K562 (cell line): Measurements from ENCODE around the gene MRPL52. TPM values are rescaled to one million over a fixed set of nuclear protein-coding genes. Genes with fewer than 3 reads are reported as not detected.

ENCODE experiments used
- ATAC-seq: fragments of 200-7000 bp; cut with Tn5 transposase; 3 replicates; pipeline ENCODE4 v1.9.1; 2020; ENCODE audit warnings: moderate library complexity
- BruUV-seq: library from RNA; stranded (reverse); fragments of 400-500 nt; replicated peaks from 2 replicates; lab custom pipeline; 2021; lab: Mats Ljungman, UMichigan
- CTCF ChIA-PET: fragments of 300-600 bp; formaldehyde crosslinking; extraction: SDS; loops from one replicate; lab custom pipeline; 2021; ENCODE audit warnings: low intra/inter-chr PET ratio; lab: Yijun Ruan, JAX
- POLR2A ChIA-PET: fragments of 300-600, 350-650 bp; sonication (Branson Sonifier 250); formaldehyde crosslinking; extraction: SDS; loops from one replicate; lab custom pipeline; 2021; ENCODE audit warnings: antibody characterized with exemption, inconsistent platforms; lab: Yijun Ruan, JAX
- DNase-seq, 4 experiments: peaks; one replicate each; pipeline versions ENCODE4 v3.0.0 to v3.0.0-alpha.2; 2011 to 2018; ENCODE audit warnings: low spot score in 3 of 4, mixed read lengths in 3 of 4; ENCODE audit errors: extremely low read depth in 1 of 4
- FAIRE-seq: peaks from 2 replicates; lab custom pipeline; 2011; peaks lifted over from hg19 to GRCh38; lab: Jason Lieb, UNC
- H2AFZ ChIP-seq: 2 replicates; pipeline ENCODE4 v1.6.0; 2011; ENCODE audit warnings: low read depth, low read length, control low read depth, inconsistent platforms
- H3K27ac ChIP-seq: fragments of 200-600 bp; 3 replicates; pipeline ENCODE4 v1.8.0; 2011; ENCODE audit warnings: low read depth, mild to moderate bottlenecking, control low read depth, inconsistent platforms, low read length, moderate library complexity, mixed read lengths; ENCODE audit errors: extremely low read depth
- H3K27me3 ChIP-seq, 2 experiments: fragments of 300-600 bp in 1 of 2; 2 replicates in 1 of 2; 3 replicates in 1 of 2; pipeline versions ENCODE4 v1.6.0 to v1.8.0; 2011; ENCODE audit warnings: inconsistent platforms in 2 of 2, low read length in 2 of 2, mild to moderate bottlenecking in 1 of 2, mixed read lengths in 1 of 2, moderate library complexity in 1 of 2; ENCODE audit not compliant: control insufficient read depth in 2 of 2, insufficient read depth in 2 of 2
- H3K36me3 ChIP-seq: fragments of 300-600 bp; 3 replicates; pipeline ENCODE4 v1.8.0; 2011; ENCODE audit warnings: mild to moderate bottlenecking, low read length, inconsistent platforms; ENCODE audit not compliant: control insufficient read depth, insufficient read depth
- H3K4me1 ChIP-seq, 2 experiments: fragments of 200-600 bp in 1 of 2; replicated peaks in 1 of 2; 2 replicates in 1 of 2; 3 replicates in 1 of 2; pipeline versions ENCODE4 v1.5.1 to v1.8.0; 2011; ENCODE audit warnings: inconsistent platforms in 2 of 2, low read length in 2 of 2, mild to moderate bottlenecking in 1 of 2, mixed read lengths in 1 of 2, moderate library complexity in 1 of 2; ENCODE audit not compliant: control insufficient read depth in 2 of 2, insufficient read depth in 2 of 2
- H3K4me2 ChIP-seq: 2 replicates; pipeline ENCODE4 v1.6.1; 2011; ENCODE audit warnings: low read length, control low read depth, inconsistent platforms, mixed read lengths; ENCODE audit not compliant: insufficient read depth
- H3K4me3 ChIP-seq: fragments of 200-600 bp; sonication (generic), shearing (Covaris generic); 2 replicates; pipeline ENCODE4 v1.5.1; 2016; ENCODE audit warnings: control low read depth, inconsistent platforms
- H3K79me2 ChIP-seq: fragments of 200-600 bp; 3 replicates; pipeline ENCODE4 v1.8.0; 2011; ENCODE audit warnings: low read length, inconsistent platforms; ENCODE audit not compliant: control insufficient read depth, insufficient read depth
- H3K9ac ChIP-seq, 2 experiments: 2 replicates each; pipeline versions ENCODE4 v1.6.0 to v1.6.1; 2011; ENCODE audit warnings: low read depth in 2 of 2, low read length in 2 of 2, control low read depth in 1 of 2, inconsistent platforms in 1 of 2, mild to moderate bottlenecking in 1 of 2, mixed read lengths in 1 of 2; ENCODE audit not compliant: insufficient read depth in 1 of 2
- H3K9me1 ChIP-seq: one replicate; pipeline ENCODE4 v1.6.0; 2011; ENCODE audit warnings: inconsistent platforms, mild to moderate bottlenecking, low read length, moderate library complexity; ENCODE audit not compliant: control insufficient read depth, insufficient read depth
- H3K9me3 ChIP-seq: replicated peaks from 2 replicates; pipeline ENCODE4 v1.5.1; 2011; ENCODE audit warnings: low read depth, low read length, inconsistent platforms; ENCODE audit not compliant: control insufficient read depth, insufficient read depth
- H4K20me1 ChIP-seq: replicated peaks from 2 replicates; pipeline ENCODE4 v1.6.1; 2011; ENCODE audit warnings: low read length, inconsistent platforms, mixed read lengths; ENCODE audit not compliant: control insufficient read depth, insufficient read depth
- ARNT ChIP-seq, 2 experiments: fragments of 450-650 bp; IDR thresholded peaks; 2 replicates each; pipeline ENCODE4 v1.6.1; 2016; ENCODE audit warnings: mild to moderate bottlenecking in 1 of 2
- CSDE1 ChIP-seq, 2 experiments: fragments of 450-650 bp; IDR thresholded peaks; 2 replicates each; pipeline ENCODE4 v1.6.1; 2016; ENCODE audit warnings: mild to moderate bottlenecking in 1 of 2
- ELF4 ChIP-seq: fragments of 450-650 bp; formaldehyde crosslinking; IDR thresholded peaks from 2 replicates; pipeline ENCODE4 v1.4.0; 2022; ENCODE audit warnings: missing genetic modification characterization
- FOXK1 ChIP-seq: sonication (generic); formaldehyde crosslinking; IDR thresholded peaks from 2 replicates; pipeline ENCODE4 v1.8.0; 2022; ENCODE audit warnings: missing genetic modification reagents, mild to moderate bottlenecking, borderline replicate concordance
- HMG20B ChIP-seq: fragments of 250-450 bp; sonication (Bioruptor Pico); IDR thresholded peaks from 2 replicates; pipeline ENCODE4 v1.5.0; 2021; ENCODE audit warnings: mild to moderate bottlenecking
- LCOR ChIP-seq: sonication (generic); formaldehyde crosslinking; IDR thresholded peaks from 2 replicates; pipeline ENCODE4 v1.8.0; 2022; ENCODE audit warnings: mild to moderate bottlenecking, missing genetic modification reagents
- MCM2 ChIP-seq: fragments of 450-650 bp; IDR thresholded peaks from 2 replicates; pipeline ENCODE4 v1.6.1; 2017; ENCODE audit warnings: low read depth, mild to moderate bottlenecking
- MTA3 ChIP-seq: fragments of 450-650 bp; formaldehyde crosslinking; IDR thresholded peaks from 2 replicates; pipeline ENCODE4 v1.6.1; 2017; ENCODE audit warnings: mild to moderate bottlenecking, borderline replicate concordance
- MYNN ChIP-seq, 2 experiments: sonication (generic); formaldehyde crosslinking in 1 of 2; IDR thresholded peaks; 2 replicates each; pipeline versions ENCODE4 v1.5.0 to v1.6.1; 2016 to 2020; ENCODE audit warnings: antibody characterized with exemption in 1 of 2, missing genetic modification reagents in 1 of 2
- NR4A1 ChIP-seq, 2 experiments: fragments of 250-450 bp in 1 of 2; fragments of 450-650 bp in 1 of 2; sonication (Bioruptor Pico) in 1 of 2; IDR thresholded peaks; 2 replicates each; pipeline versions ENCODE4 v1.4.0 to v1.6.1; 2016 to 2020; ENCODE audit warnings: mild to moderate bottlenecking in 2 of 2, missing compliant biosample characterization in 1 of 2, missing genetic modification characterization in 1 of 2, moderate library complexity in 1 of 2
- RFX7 ChIP-seq: fragments of 250-450 bp; sonication (Bioruptor Pico); IDR thresholded peaks from 2 replicates; pipeline ENCODE4 v1.5.1; 2021; ENCODE audit warnings: mild to moderate bottlenecking
- USF2 ChIP-seq: sonication (generic); formaldehyde crosslinking; IDR thresholded peaks from 2 replicates; pipeline ENCODE4 v1.5.0; 2020; ENCODE audit warnings: missing genetic modification reagents
- ZNF23 ChIP-seq: fragments of 250-450 bp; sonication (Bioruptor Pico); IDR thresholded peaks from 2 replicates; pipeline ENCODE4 v1.4.0; 2020; ENCODE audit warnings: mild to moderate bottlenecking
- ZNF75A ChIP-seq: fragments of 450-650 bp; formaldehyde crosslinking; IDR thresholded peaks from 2 replicates; pipeline ENCODE4 v1.4.0; 2020; ENCODE audit warnings: mild to moderate bottlenecking
- ZNF77 ChIP-seq: fragments of 250-450 bp; sonication (Bioruptor Pico); IDR thresholded peaks from 2 replicates; pipeline ENCODE4 v1.5.0; 2020
- ZNF79 ChIP-seq: fragments of 250-450 bp; sonication (Bioruptor Pico); IDR thresholded peaks from 2 replicates; pipeline ENCODE4 v1.4.0; 2020; ENCODE audit warnings: low read depth, mild to moderate bottlenecking, moderate library complexity
- WGBS: fragments of 100-300 bp; shearing (Covaris generic); methylation state at CpG from one replicate; pipeline ENCODE4 v1.1.6; 2016; ENCODE audit warnings: low coverage, mixed read lengths; ENCODE audit not compliant: insufficient coverage; ENCODE audit errors: missing lambda C conversion rate; 5-methylcytosine and 5-hydroxymethylcytosine counted together
- in situ Hi-C: fragments of 300-500 bp; cut with MboI; formaldehyde crosslinking; loops from 4 replicates; pipeline ENCODE4 v1.15.0; 2018; ENCODE audit warnings: inconsistent platforms, mixed read lengths
- intact Hi-C: fragments of 100-400 bp; cut with micrococcal nuclease; formaldehyde crosslinking; loops from 2 replicates; pipeline ENCODE4 v1.14.2; 2022
- polyA plus RNA-seq, 8 experiments: library from polyadenylated mRNA; depleted of rRNA in 4 of 8; stranded (reverse) in 5 of 8; unstranded in 3 of 8; fragments of >200 nt; fragmentation: Nextera tagmentation in 2 of 8; fragmentation: Illumina TruSeq in 1 of 8; extraction: Ambion mirVana in 2 of 8; extraction: Trizol in 1 of 8; gene quantifications; 2 replicates each; pipeline versions ENCODE4 v1.2.1 to v1.2.3, GENCODE V29; 2011 to 2014; ENCODE audit warnings: inconsistent platforms in 1 of 8, missing spikeins in 1 of 8
- total RNA-seq, 7 experiments: library from RNA; depleted of rRNA in 6 of 7; stranded (reverse); fragments of >200 nt in 6 of 7; fragmentation: Illumina TruSeq in 2 of 7; extraction: Trizol in 2 of 7; gene quantifications; 2 replicates each; pipeline versions ENCODE4 v1.2.1 to v1.2.3, GENCODE V29; 2011 to 2021; ENCODE audit warnings: low replicate concordance in 1 of 7
- TF ChIP-seq, protein P1 (sequence below): fragments of 450-650 bp; IDR thresholded peaks from 2 replicates; pipeline ENCODE4 v1.6.1; 2014; ENCODE audit warnings: low read depth, mild to moderate bottlenecking, moderate library complexity, borderline replicate concordance
- TF ChIP-seq, protein P2 (sequence below): fragments of 250-450 bp; sonication (Bioruptor Pico); IDR thresholded peaks from 2 replicates; pipeline ENCODE4 v1.4.0; 2020; ENCODE audit warnings: mild to moderate bottlenecking

Gene MRPL52
- total and polyA plus RNA-seq, 9 of the 15 experiments (the other 6 are each of a cell fraction or from before 2014, with no cell fraction given): 56.5 to 213 (median 168) TPM

- TF ChIP-seq LCOR: no peak
- TF ChIP-seq MYNN (IDR thresholded peaks at IDR 0.05): no peak
- no peak for TF ChIP-seq MYNN (CRISPR knock-in tag; IDR thresholded peaks at IDR 0.05)
- TF ChIP-seq HMG20B (CRISPR knock-in tag): no peak
- no peak for TF ChIP-seq MCM2
- no peak for TF ChIP-seq MTA3
- TF ChIP-seq NR4A1 (CRISPR knock-in tag; IDR thresholded peaks at IDR 0.05): no peak
- no peak for TF ChIP-seq NR4A1 (tag; IDR thresholded peaks at IDR 0.05)
- TF ChIP-seq USF2 (CRISPR knock-in tag): no peak
- no peak for TF ChIP-seq FOXK1
- no peak for TF ChIP-seq ZNF75A
Observed at GRCh38 chr14:22845821-22846625, 16.3 kb downstream of the MRPL52 start (continued).

DNA sequence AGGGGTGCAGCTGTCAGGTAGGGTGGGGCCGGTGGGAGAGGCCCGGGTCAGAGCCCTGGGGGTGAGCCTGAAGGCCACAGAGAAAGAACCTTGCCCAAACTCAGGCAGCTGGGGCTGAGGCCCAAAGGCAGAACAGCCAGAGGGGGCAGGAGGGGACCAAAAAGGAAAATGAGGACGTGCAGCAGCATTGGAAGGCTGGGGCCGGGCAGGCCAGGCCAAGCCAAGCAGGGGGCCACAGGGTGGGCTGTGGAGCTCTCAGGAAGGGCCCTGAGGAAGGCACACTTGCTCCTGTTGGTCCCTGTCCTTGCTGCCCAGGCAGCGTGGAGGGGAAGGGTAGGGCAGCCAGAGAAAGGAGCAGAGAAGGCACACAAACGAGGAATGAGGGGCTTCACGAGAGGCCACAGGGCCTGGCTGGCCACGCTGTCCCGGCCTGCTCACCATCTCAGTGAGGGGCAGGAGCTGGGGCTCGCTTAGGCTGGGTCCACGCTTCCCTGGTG is 17.2 kb downstream of the MRPL52 start:
- Histone ChIP-seq H3K79me2 (no peaks in the 10 kb centered on the region), H3K4me2 (no peak overlapping the region), H3K4me1 (peaks cover 5 to 31% of the 10 kb centered on the region in 2 experiments; a peak in 2 of 5 replicates), H3K9ac (peak overlapping the region in 1 of 2 experiments; percentile 81; a peak in 2 of 4 replicates), H3K36me3 (no peaks in the 10 kb centered on the region), H4K20me1 (no peaks in the 10 kb centered on the region), H3K4me3 (no peak overlapping the region), H3K27ac (no peak overlapping the region), H3K27me3 (no peaks in the 10 kb centered on the region), H2AFZ (no peak overlapping the region), H3K9me3 (no peaks in the 10 kb centered on the region), H3K9me1 (no peaks in the 10 kb centered on the region)
- DNase-seq (no peak), ATAC-seq (no peak), FAIRE-seq (no peak)
- CTCF ChIA-PET: no interaction called here
- no TSS peak for BruUV-seq
- POLR2A ChIA-PET: interaction anchor here (0.6 kb wide), 1 partner anchor 17 kb away, joined by 3 read pairs; no protein-coding TSS in a partner anchor
- in situ Hi-C loops (loop anchor here (10.0 kb wide), 2 partner anchors 192 to 282 kb away; no protein-coding TSS in a partner anchor), intact Hi-C loops (no loop called here)
- 55% methylated on average over 10 of the region's 11 CpGs for WGBS
- TF ChIP-seq FOXK1 (no peak), CSDE1 (IDR thresholded peaks at IDR 0.05) (no peak), ZNF77 (CRISPR knock-in tag) (no peak), RFX7 (no peak), ZNF79 (CRISPR knock-in tag) (no peak), ZNF23 (no peak), ARNT (IDR thresholded peaks at IDR 0.05) (no peak), ELF4 (CRISPR knock-in tag) (no peak)
- TF ChIP-seq, protein P1, sequence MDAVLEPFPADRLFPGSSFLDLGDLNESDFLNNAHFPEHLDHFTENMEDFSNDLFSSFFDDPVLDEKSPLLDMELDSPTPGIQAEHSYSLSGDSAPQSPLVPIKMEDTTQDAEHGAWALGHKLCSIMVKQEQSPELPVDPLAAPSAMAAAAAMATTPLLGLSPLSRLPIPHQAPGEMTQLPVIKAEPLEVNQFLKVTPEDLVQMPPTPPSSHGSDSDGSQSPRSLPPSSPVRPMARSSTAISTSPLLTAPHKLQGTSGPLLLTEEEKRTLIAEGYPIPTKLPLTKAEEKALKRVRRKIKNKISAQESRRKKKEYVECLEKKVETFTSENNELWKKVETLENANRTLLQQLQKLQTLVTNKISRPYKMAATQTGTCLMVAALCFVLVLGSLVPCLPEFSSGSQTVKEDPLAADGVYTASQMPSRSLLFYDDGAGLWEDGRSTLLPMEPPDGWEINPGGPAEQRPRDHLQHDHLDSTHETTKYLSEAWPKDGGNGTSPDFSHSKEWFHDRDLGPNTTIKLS: no peak
- TF ChIP-seq, protein P2, sequence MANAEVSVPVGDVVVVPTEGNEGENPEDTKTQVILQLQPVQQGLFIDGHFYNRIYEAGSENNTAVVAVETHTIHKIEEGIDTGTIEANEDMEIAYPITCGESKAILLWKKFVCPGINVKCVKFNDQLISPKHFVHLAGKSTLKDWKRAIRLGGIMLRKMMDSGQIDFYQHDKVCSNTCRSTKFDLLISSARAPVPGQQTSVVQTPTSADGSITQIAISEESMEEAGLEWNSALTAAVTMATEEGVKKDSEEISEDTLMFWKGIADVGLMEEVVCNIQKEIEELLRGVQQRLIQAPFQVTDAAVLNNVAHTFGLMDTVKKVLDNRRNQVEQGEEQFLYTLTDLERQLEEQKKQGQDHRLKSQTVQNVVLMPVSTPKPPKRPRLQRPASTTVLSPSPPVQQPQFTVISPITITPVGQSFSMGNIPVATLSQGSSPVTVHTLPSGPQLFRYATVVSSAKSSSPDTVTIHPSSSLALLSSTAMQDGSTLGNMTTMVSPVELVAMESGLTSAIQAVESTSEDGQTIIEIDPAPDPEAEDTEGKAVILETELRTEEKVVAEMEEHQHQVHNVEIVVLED (CRISPR knock-in tag): no peak
